HCT116 (cell line): ENCODE results near the gene ADGRD1. TPM values are rescaled to one million over a fixed set of nuclear protein-coding genes. Genes with fewer than 3 reads are reported as not detected.

Experiments used
- ATAC-seq: fragments of 200-7000 bp; cut with Tn5 transposase; 2 replicates; pipeline ENCODE4 v1.9.1; 2020; ENCODE audit warnings: mild to moderate bottlenecking, moderate library complexity
- BruUV-seq: library from RNA; stranded (reverse); fragments of 400-500 nt; replicated peaks from 2 replicates; lab custom pipeline; 2021; lab: Mats Ljungman, UMichigan
- CTCF ChIA-PET: fragments of 300-600 bp; sonication (Branson Sonifier 250); formaldehyde crosslinking; loops from one replicate; lab custom pipeline; 2021; ENCODE audit warnings: antibody characterized with exemption; lab: Charles Lee
- POLR2A ChIA-PET: fragments of 300-600, 350-600 bp; sonication (Branson Sonifier 250); formaldehyde crosslinking; loops from one replicate; lab custom pipeline; 2021; ENCODE audit warnings: antibody characterized with exemption; lab: Charles Lee
- RAD21 ChIA-PET, 2 experiments: fragments of 300-600 bp; sonication (Branson Sonifier 250); formaldehyde crosslinking; loops; one replicate each; lab custom pipeline; 2023; ENCODE audit warnings: low total read pairs in 2 of 2; ENCODE audit not compliant: uncharacterized antibody in 2 of 2, unreplicated experiment in 2 of 2, low non-redundant PET in 1 of 2; lab: Charles Lee
- DNase-seq: peaks from one replicate; pipeline ENCODE4 v3.0.0-alpha.2; 2010; ENCODE audit warnings: low read depth, low spot score
- H2AFZ ChIP-seq: fragments of 200-600 bp; shearing (Covaris generic), sonication (generic); 2 replicates; pipeline ENCODE4 v1.6.1; 2017; ENCODE audit warnings: low read depth, mixed run types, mixed read lengths, antibody characterized with exemption, low read length; ENCODE audit not compliant: poor library complexity, severe bottlenecking
- H3K27ac ChIP-seq: 2 replicates; pipeline ENCODE4 v1.5.1; 2012; ENCODE audit warnings: low read depth, low read length
- H3K27me3 ChIP-seq: fragments of 200-600 bp; sonication (generic); 2 replicates; pipeline ENCODE4 v1.6.1; 2016; ENCODE audit warnings: mixed run types, low read length, mixed read lengths; ENCODE audit not compliant: insufficient read depth
- H3K36me3 ChIP-seq, 2 experiments: fragments of 200-500 bp in 1 of 2; fragments of 200-600 bp in 1 of 2; sonication (Bioruptor generic) in 1 of 2; sonication (generic) in 1 of 2; 2 replicates each; pipeline versions ENCODE4 v1.5.1 to v1.6.1; 2014 to 2016; ENCODE audit warnings: low read length in 2 of 2, inconsistent platforms in 1 of 2, mixed read lengths in 1 of 2, mixed run types in 1 of 2; ENCODE audit not compliant: insufficient read depth in 2 of 2, control insufficient read depth in 1 of 2
- H3K4me1 ChIP-seq, 2 experiments: fragments of 200-600 bp in 1 of 2; sonication (generic) in 1 of 2; 2 replicates each; pipeline versions ENCODE4 v1.5.1 to v1.6.1; 2012 to 2017; ENCODE audit warnings: low read length in 2 of 2, inconsistent platforms in 1 of 2, mild to moderate bottlenecking in 1 of 2, mixed read lengths in 1 of 2, mixed run types in 1 of 2, moderate library complexity in 1 of 2; ENCODE audit not compliant: insufficient read depth in 2 of 2, control insufficient read depth in 1 of 2
- H3K4me2 ChIP-seq: fragments of 200-600 bp; sonication (generic); 2 replicates; pipeline ENCODE4 v1.6.1; 2017; ENCODE audit warnings: mixed run types, low read length, mixed read lengths
- H3K4me3 ChIP-seq, 2 experiments: fragments of 200-600 bp in 1 of 2; sonication (generic) in 1 of 2; replicated peaks in 1 of 2; 2 replicates each; pipeline ENCODE4 v1.5.1; 2011 to 2016; ENCODE audit warnings: low read length in 2 of 2, control low read depth in 1 of 2, low read depth in 1 of 2, mild to moderate bottlenecking in 1 of 2, mixed read lengths in 1 of 2, mixed run types in 1 of 2
- H3K79me2 ChIP-seq: fragments of 200-600 bp; sonication (generic); 2 replicates; pipeline ENCODE4 v1.6.1; 2017; ENCODE audit warnings: mild to moderate bottlenecking, mixed run types, low read length, moderate library complexity, mixed read lengths; ENCODE audit not compliant: insufficient read depth
- H3K9ac ChIP-seq: fragments of 200-600 bp; sonication (generic); 2 replicates; pipeline ENCODE4 v1.6.1; 2016; ENCODE audit warnings: low read length, mixed read lengths
- H3K9me2 ChIP-seq: fragments of 200-600 bp; sonication (generic), shearing (Covaris generic); 2 replicates; pipeline ENCODE4 v1.6.1; 2017; ENCODE audit warnings: mixed run types, mild to moderate bottlenecking, moderate library complexity; ENCODE audit not compliant: insufficient read depth
- H3K9me3 ChIP-seq, 2 experiments: fragments of 200-500 bp in 1 of 2; fragments of 200-600 bp in 1 of 2; sonication (Bioruptor generic) in 1 of 2; sonication (generic) in 1 of 2; 2 replicates each; pipeline ENCODE4 v1.6.1; 2014 to 2017; ENCODE audit warnings: low read length in 2 of 2, mixed read lengths in 2 of 2, inconsistent platforms in 1 of 2, low read depth in 1 of 2, mild to moderate bottlenecking in 1 of 2, mixed run types in 1 of 2, moderate library complexity in 1 of 2; ENCODE audit not compliant: control insufficient read depth in 1 of 2, insufficient read depth in 1 of 2
- H4K20me1 ChIP-seq: fragments of 200-600 bp; sonication (generic), shearing (Covaris generic); 2 replicates; pipeline ENCODE4 v1.6.1; 2017; ENCODE audit warnings: mixed run types, mild to moderate bottlenecking, moderate library complexity; ENCODE audit not compliant: insufficient read depth
- CBX3 ChIP-seq: IDR thresholded peaks from 2 replicates; pipeline ENCODE4 v1.6.1; 2012; ENCODE audit warnings: low read depth
- EGR1 ChIP-seq: IDR thresholded peaks from 2 replicates; pipeline ENCODE4 v1.6.1; 2012; ENCODE audit warnings: low read depth
- ELF1 ChIP-seq: IDR thresholded peaks from 2 replicates; pipeline ENCODE4 v1.6.1; 2012; ENCODE audit warnings: low read depth, borderline replicate concordance
- EZH2 ChIP-seq: fragments of 200-600 bp; sonication (generic); IDR thresholded peaks from 2 replicates; pipeline ENCODE4 v1.6.1; 2017; ENCODE audit warnings: antibody characterized with exemption, mixed run types
- EZH2phosphoT487 ChIP-seq: fragments of 200-600 bp; IDR thresholded peaks from 2 replicates; pipeline ENCODE4 v1.6.1; 2018; ENCODE audit warnings: antibody characterized with exemption, borderline replicate concordance
- FOSL1 ChIP-seq: IDR thresholded peaks from 2 replicates; pipeline ENCODE4 v1.6.1; 2012; ENCODE audit warnings: low read depth
- JUND ChIP-seq: IDR thresholded peaks from 2 replicates; pipeline ENCODE4 v1.6.1; 2012
- POLR2AphosphoS5 ChIP-seq: IDR thresholded peaks from 2 replicates; pipeline ENCODE4 v1.6.1; 2011; ENCODE audit warnings: mild to moderate bottlenecking, low read depth, low read length, moderate library complexity
- RAD21 ChIP-seq: IDR thresholded peaks from 2 replicates; pipeline ENCODE4 v1.6.1; 2012; ENCODE audit warnings: low read depth, mild to moderate bottlenecking
- SIN3A ChIP-seq: IDR thresholded peaks from 2 replicates; pipeline ENCODE4 v1.6.1; 2012; ENCODE audit warnings: low read depth
- SP1 ChIP-seq: IDR thresholded peaks from 2 replicates; pipeline ENCODE4 v1.6.1; 2012; ENCODE audit warnings: low read depth
- TCF7L2 ChIP-seq: IDR thresholded peaks from 2 replicates; pipeline ENCODE4 v1.7.0; 2011; ENCODE audit warnings: borderline replicate concordance, inconsistent platforms; ENCODE audit not compliant: insufficient read depth, insufficient read length; ENCODE audit errors: extremely low read depth
- ZFX ChIP-seq: fragments of 450-650 bp; IDR thresholded peaks from 2 replicates; pipeline ENCODE4 v1.6.1; 2017
- intact Hi-C: fragments of 100-400 bp; cut with micrococcal nuclease; formaldehyde crosslinking; loops from 2 replicates; pipeline ENCODE4 v1.10.0; 2022
- total RNA-seq: library from RNA; stranded (reverse); gene quantifications from one replicate; pipeline ENCODE4 v1.2.1, GENCODE V29; 2021; ENCODE audit not compliant: unreplicated experiment
- TF ChIP-seq, protein P1 (sequence below): IDR thresholded peaks from 2 replicates; pipeline ENCODE4 v1.6.1; 2012
- TF ChIP-seq, protein P2 (sequence below), 3 experiments: fragments of 200-600 bp in 1 of 3; sonication (generic) in 1 of 3; IDR thresholded peaks in 2 of 3; conservative IDR thresholded peaks in 1 of 3; 2 replicates each; pipeline ENCODE4 v1.5.1; 2012 to 2017; ENCODE audit warnings: low read depth in 2 of 3, low read length in 2 of 3, antibody characterized with exemption in 1 of 3, borderline replicate concordance in 1 of 3, control low read depth in 1 of 3, mild to moderate bottlenecking in 1 of 3, mixed read lengths in 1 of 3, mixed run types in 1 of 3, moderate library complexity in 1 of 3; ENCODE audit not compliant: insufficient read depth in 1 of 3
- TF ChIP-seq, protein P3 (sequence below): IDR thresholded peaks from 2 replicates; pipeline ENCODE4 v1.6.1; 2011; ENCODE audit warnings: mild to moderate bottlenecking, low read length, moderate library complexity; ENCODE audit not compliant: insufficient replicate concordance; ENCODE audit errors: extremely low read depth
- TF ChIP-seq, protein P4 (sequence below): IDR thresholded peaks from 2 replicates; pipeline ENCODE4 v1.6.1; 2012; ENCODE audit warnings: low read depth

Gene ADGRD1
- total RNA-seq, 1 experiment from 2014 or later, result 0.44 TPM

DNA sequence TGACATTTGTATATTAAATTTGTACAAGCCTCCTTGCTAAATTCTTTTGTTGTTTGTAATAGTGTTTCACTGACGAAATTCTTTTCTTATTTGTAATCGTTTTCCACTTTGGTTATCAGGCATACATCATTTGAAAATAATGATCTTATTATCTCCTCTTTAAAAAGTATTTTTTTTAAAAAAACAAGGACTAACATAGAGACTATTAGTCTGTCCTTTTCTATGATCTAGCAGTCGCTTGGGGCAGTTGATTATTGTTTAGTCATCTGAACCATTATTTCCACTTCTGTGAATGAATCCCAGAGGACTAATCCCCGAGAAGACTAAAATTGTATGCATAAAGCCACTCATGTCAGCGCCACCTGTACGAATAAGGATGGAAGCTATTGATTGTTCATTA, 11.5 kb downstream of the ADGRD1 start:
- Histone ChIP-seq H3K27ac (no peak overlapping the region), H3K9me3 (no peaks in the 10 kb centered on the region), H3K9ac (no peak overlapping the region), H3K79me2 (no peaks in the 10 kb centered on the region), H3K27me3 (peaks cover 29% of the 10 kb centered on the region), H4K20me1 (no peaks in the 10 kb centered on the region), H3K4me2 (no peak overlapping the region), H3K4me1 (no peaks in the 10 kb centered on the region), H3K9me2 (no peaks in the 10 kb centered on the region), H3K36me3 (no peaks in the 10 kb centered on the region), H3K4me3 (no peak overlapping the region), H2AFZ (no peak overlapping the region)
- ChIA-PET CTCF (no interaction called here), RAD21 (no interaction called here), POLR2A (no interaction called here)
- DNase-seq, result no peak
- TF ChIP-seq, protein P1, sequence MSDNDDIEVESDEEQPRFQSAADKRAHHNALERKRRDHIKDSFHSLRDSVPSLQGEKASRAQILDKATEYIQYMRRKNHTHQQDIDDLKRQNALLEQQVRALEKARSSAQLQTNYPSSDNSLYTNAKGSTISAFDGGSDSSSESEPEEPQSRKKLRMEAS, result no peak
- TF ChIP-seq, protein P2, sequence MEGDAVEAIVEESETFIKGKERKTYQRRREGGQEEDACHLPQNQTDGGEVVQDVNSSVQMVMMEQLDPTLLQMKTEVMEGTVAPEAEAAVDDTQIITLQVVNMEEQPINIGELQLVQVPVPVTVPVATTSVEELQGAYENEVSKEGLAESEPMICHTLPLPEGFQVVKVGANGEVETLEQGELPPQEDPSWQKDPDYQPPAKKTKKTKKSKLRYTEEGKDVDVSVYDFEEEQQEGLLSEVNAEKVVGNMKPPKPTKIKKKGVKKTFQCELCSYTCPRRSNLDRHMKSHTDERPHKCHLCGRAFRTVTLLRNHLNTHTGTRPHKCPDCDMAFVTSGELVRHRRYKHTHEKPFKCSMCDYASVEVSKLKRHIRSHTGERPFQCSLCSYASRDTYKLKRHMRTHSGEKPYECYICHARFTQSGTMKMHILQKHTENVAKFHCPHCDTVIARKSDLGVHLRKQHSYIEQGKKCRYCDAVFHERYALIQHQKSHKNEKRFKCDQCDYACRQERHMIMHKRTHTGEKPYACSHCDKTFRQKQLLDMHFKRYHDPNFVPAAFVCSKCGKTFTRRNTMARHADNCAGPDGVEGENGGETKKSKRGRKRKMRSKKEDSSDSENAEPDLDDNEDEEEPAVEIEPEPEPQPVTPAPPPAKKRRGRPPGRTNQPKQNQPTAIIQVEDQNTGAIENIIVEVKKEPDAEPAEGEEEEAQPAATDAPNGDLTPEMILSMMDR (IDR thresholded peaks at IDR 0.05 in 2 of 3, conservative IDR thresholded peaks at IDR 0.05 in 1 of 3; ENCODE audit: borderline replicate concordance in 1 of 3, insufficient read depth in 1 of 3, low read depth in 2 of 3, low read length in 2 of 3), result no peak
- TF ChIP-seq TCF7L2 (no peak), POLR2AphosphoS5 (no peak), ELF1 (no peak), EZH2 (no peak), EZH2phosphoT487 (no peak), FOSL1 (no peak), JUND (no peak), RAD21 (no peak), EGR1 (no peak), SIN3A (no peak), ZFX (no peak), CBX3 (no peak), SP1 (no peak)
- TF ChIP-seq, protein P3, sequence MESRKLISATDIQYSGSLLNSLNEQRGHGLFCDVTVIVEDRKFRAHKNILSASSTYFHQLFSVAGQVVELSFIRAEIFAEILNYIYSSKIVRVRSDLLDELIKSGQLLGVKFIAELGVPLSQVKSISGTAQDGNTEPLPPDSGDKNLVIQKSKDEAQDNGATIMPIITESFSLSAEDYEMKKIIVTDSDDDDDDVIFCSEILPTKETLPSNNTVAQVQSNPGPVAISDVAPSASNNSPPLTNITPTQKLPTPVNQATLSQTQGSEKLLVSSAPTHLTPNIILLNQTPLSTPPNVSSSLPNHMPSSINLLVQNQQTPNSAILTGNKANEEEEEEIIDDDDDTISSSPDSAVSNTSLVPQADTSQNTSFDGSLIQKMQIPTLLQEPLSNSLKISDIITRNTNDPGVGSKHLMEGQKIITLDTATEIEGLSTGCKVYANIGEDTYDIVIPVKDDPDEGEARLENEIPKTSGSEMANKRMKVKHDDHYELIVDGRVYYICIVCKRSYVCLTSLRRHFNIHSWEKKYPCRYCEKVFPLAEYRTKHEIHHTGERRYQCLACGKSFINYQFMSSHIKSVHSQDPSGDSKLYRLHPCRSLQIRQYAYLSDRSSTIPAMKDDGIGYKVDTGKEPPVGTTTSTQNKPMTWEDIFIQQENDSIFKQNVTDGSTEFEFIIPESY, result no peak
- TF ChIP-seq, protein P4, sequence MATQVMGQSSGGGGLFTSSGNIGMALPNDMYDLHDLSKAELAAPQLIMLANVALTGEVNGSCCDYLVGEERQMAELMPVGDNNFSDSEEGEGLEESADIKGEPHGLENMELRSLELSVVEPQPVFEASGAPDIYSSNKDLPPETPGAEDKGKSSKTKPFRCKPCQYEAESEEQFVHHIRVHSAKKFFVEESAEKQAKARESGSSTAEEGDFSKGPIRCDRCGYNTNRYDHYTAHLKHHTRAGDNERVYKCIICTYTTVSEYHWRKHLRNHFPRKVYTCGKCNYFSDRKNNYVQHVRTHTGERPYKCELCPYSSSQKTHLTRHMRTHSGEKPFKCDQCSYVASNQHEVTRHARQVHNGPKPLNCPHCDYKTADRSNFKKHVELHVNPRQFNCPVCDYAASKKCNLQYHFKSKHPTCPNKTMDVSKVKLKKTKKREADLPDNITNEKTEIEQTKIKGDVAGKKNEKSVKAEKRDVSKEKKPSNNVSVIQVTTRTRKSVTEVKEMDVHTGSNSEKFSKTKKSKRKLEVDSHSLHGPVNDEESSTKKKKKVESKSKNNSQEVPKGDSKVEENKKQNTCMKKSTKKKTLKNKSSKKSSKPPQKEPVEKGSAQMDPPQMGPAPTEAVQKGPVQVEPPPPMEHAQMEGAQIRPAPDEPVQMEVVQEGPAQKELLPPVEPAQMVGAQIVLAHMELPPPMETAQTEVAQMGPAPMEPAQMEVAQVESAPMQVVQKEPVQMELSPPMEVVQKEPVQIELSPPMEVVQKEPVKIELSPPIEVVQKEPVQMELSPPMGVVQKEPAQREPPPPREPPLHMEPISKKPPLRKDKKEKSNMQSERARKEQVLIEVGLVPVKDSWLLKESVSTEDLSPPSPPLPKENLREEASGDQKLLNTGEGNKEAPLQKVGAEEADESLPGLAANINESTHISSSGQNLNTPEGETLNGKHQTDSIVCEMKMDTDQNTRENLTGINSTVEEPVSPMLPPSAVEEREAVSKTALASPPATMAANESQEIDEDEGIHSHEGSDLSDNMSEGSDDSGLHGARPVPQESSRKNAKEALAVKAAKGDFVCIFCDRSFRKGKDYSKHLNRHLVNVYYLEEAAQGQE, result no peak
- intact Hi-C loops, result no loop called here
- ATAC-seq, result no peak
- no TSS peak for BruUV-seq
